Type B pancreatic cell (in vitro differentiated cells): ENCODE results near the gene POTEH. TPM values are rescaled to one million over a fixed set of nuclear protein-coding genes. Genes with fewer than 3 reads are reported as not detected.
"Not testable (repeated sequence)": the region's sequence is repeated elsewhere in the genome, so short reads cannot be mapped to it uniquely, and the experiment has no call there.

Experiments
- DNase-seq: peaks from one replicate; pipeline ENCODE4 v3.0.0; 2021; ENCODE audit warnings: mixed read lengths; ENCODE audit not compliant: unreplicated experiment; ENCODE audit errors: extremely low spot score
- H3K27ac Mint-ChIP-seq: 2 replicates; pipeline ENCODE4 v1.8.0; 2021; ENCODE audit warnings: mild to moderate bottlenecking, mixed read lengths
- H3K27me3 Mint-ChIP-seq: 2 replicates; pipeline ENCODE4 v1.8.0; 2021; ENCODE audit warnings: mixed read lengths
- H3K36me3 Mint-ChIP-seq: 2 replicates; pipeline ENCODE4 v1.8.0; 2021; ENCODE audit warnings: mixed read lengths
- H3K4me1 Mint-ChIP-seq: one replicate; pipeline ENCODE4 v1.8.0; 2021; ENCODE audit warnings: mixed read lengths; ENCODE audit not compliant: unreplicated experiment
- H3K4me3 Mint-ChIP-seq: 2 replicates; pipeline ENCODE4 v1.8.0; 2021; ENCODE audit warnings: mild to moderate bottlenecking, mixed read lengths
- H3K9me3 Mint-ChIP-seq: 2 replicates; pipeline ENCODE4 v1.8.0; 2021; ENCODE audit warnings: mixed read lengths
- total RNA-seq: library from RNA; stranded (reverse); gene quantifications from 2 replicates; pipeline ENCODE4 v1.2.1, GENCODE V29; 2021; ENCODE audit warnings: low replicate concordance

The POTEH gene
- total RNA-seq, 1 donor from 2014 or later: not detected

- not testable (repeated sequence) for H3K9me3 Mint-ChIP-seq, H3K27me3 Mint-ChIP-seq
These were observed 1.7 kb upstream of the POTEH start for GRCh38 chr22:15688090-15688489.

GRCh38 chr22:15689012-15689748 lies 646 bp upstream of the POTEH start:
- not testable (repeated sequence) for H3K27ac Mint-ChIP-seq, H3K9me3 Mint-ChIP-seq, H3K36me3 Mint-ChIP-seq, H3K4me3 Mint-ChIP-seq, H3K4me1 Mint-ChIP-seq, H3K27me3 Mint-ChIP-seq
- peak; percentile 75 for DNase-seq

More at GRCh38 chr22:15688090-15688489, 1.7 kb upstream of the POTEH start:
- H3K4me3 Mint-ChIP-seq, H3K27ac Mint-ChIP-seq, H3K36me3 Mint-ChIP-seq, DNase-seq, H3K4me1 Mint-ChIP-seq: not testable (repeated sequence)

GRCh38 chr22:15713600-15713999 lies 23.8 kb downstream of the POTEH start:
- H3K27ac Mint-ChIP-seq, H3K4me3 Mint-ChIP-seq, H3K36me3 Mint-ChIP-seq, DNase-seq, H3K9me3 Mint-ChIP-seq, H3K27me3 Mint-ChIP-seq, H3K4me1 Mint-ChIP-seq: not testable (repeated sequence)

GRCh38 chr22:15714125-15714524 lies 24.3 kb downstream of the POTEH start:
- H3K27ac Mint-ChIP-seq, H3K9me3 Mint-ChIP-seq, H3K36me3 Mint-ChIP-seq, H3K4me1 Mint-ChIP-seq, DNase-seq, H3K27me3 Mint-ChIP-seq, H3K4me3 Mint-ChIP-seq: not testable (repeated sequence)

- DNase-seq, H3K27ac Mint-ChIP-seq, H3K4me1 Mint-ChIP-seq, H3K36me3 Mint-ChIP-seq, H3K27me3 Mint-ChIP-seq, H3K4me3 Mint-ChIP-seq, H3K9me3 Mint-ChIP-seq: not testable (repeated sequence)
These were observed 32.1 kb downstream of the POTEH start for GRCh38 chr22:15721884-15722283.

- not testable (repeated sequence) for H3K9me3 Mint-ChIP-seq, H3K36me3 Mint-ChIP-seq, H3K4me1 Mint-ChIP-seq, DNase-seq, H3K4me3 Mint-ChIP-seq, H3K27ac Mint-ChIP-seq, H3K27me3 Mint-ChIP-seq
These were observed 39.5 kb downstream of the POTEH start for GRCh38 chr22:15729209-15729917.

GRCh38 chr22:15731023-15731422 lies 41.2 kb downstream of the POTEH start:
- not testable (repeated sequence) for H3K4me3 Mint-ChIP-seq, H3K4me1 Mint-ChIP-seq, H3K27me3 Mint-ChIP-seq, H3K27ac Mint-ChIP-seq, H3K9me3 Mint-ChIP-seq, DNase-seq, H3K36me3 Mint-ChIP-seq

GRCh38 chr22:15734411-15734810 lies 44.6 kb downstream of the POTEH start:
- not testable (repeated sequence) for H3K4me1 Mint-ChIP-seq, H3K4me3 Mint-ChIP-seq, H3K27ac Mint-ChIP-seq, H3K27me3 Mint-ChIP-seq, H3K9me3 Mint-ChIP-seq, DNase-seq, H3K36me3 Mint-ChIP-seq

GRCh38 chr22:15738157-15738908 lies 48.5 kb downstream of the POTEH start:
- not testable (repeated sequence) for H3K4me3 Mint-ChIP-seq, H3K27me3 Mint-ChIP-seq, H3K9me3 Mint-ChIP-seq, H3K36me3 Mint-ChIP-seq, H3K27ac Mint-ChIP-seq, H3K4me1 Mint-ChIP-seq
- peak; percentile 53 for DNase-seq

- H3K27me3 Mint-ChIP-seq, H3K9me3 Mint-ChIP-seq, H3K36me3 Mint-ChIP-seq, H3K4me1 Mint-ChIP-seq, H3K4me3 Mint-ChIP-seq, H3K27ac Mint-ChIP-seq, DNase-seq: not testable (repeated sequence)
These were observed 49.1 kb downstream of the POTEH start for GRCh38 chr22:15738909-15739391.

- H3K27me3 Mint-ChIP-seq, H3K27ac Mint-ChIP-seq, H3K9me3 Mint-ChIP-seq, H3K36me3 Mint-ChIP-seq, H3K4me3 Mint-ChIP-seq, H3K4me1 Mint-ChIP-seq: not testable (repeated sequence)
- peak; percentile 56 for DNase-seq
These were observed 58.0 kb downstream of the POTEH start for GRCh38 chr22:15747636-15748323.

- not testable (repeated sequence) for H3K27me3 Mint-ChIP-seq, H3K4me3 Mint-ChIP-seq, H3K9me3 Mint-ChIP-seq, H3K36me3 Mint-ChIP-seq, H3K4me1 Mint-ChIP-seq, H3K27ac Mint-ChIP-seq
- peak; percentile 74 for DNase-seq
These were observed 59.5 kb downstream of the POTEH start for GRCh38 chr22:15749181-15749970.
